NCI-H345 (cell line): ENCODE measurements around the gene LMX1B.
"Not testable (repeated sequence)": the region's sequence is repeated elsewhere in the genome, so short reads cannot be mapped to it uniquely, and the experiment has no call there.

ENCODE experiments used
- DNase-seq: peaks from one replicate; lab custom pipeline; 2025; lab: John Stamatoyannopoulos, UW

Gene LMX1B

DNA sequence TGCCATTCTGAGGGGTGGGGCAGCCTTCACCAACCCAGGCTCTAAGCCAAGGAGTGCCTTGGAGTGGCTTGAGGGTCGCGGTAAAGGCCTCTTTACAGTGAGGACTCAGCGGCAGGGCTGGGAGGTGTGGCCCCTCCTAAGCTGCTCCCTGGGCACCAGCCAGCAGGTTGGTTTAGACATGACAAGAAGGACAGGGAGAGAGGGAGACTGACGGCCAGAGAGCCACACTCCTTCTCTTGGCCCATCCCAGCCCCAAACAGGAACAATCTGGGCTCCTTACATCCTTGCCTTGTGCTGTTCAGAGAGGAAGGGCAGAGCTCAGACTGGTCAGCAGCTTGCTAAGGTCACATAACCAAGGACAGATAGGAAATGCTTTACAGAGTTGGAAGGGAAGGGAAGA lies 94.5 kb downstream of the LMX1B start:
- DNase-seq: no peak

DNA sequence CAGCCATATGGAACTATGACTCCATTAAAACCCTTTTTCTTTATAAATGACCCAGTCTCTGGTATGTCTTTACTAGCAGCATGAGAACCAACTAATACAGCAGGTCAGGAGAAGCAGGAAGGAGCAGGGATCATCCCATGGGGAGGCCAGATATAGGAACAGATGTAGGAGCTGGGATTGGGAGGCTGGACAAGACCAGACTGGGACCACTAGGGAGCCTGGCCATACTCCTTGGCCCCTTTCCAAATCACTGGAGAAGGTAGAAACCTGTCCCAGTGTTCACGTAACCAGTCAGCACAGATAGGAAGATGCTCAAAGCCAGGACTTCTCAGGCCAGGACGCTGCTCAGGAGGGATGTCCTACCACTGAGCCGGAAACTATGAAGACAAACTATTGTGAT lies 95.5 kb downstream of the LMX1B start:
- no peak for DNase-seq

DNA sequence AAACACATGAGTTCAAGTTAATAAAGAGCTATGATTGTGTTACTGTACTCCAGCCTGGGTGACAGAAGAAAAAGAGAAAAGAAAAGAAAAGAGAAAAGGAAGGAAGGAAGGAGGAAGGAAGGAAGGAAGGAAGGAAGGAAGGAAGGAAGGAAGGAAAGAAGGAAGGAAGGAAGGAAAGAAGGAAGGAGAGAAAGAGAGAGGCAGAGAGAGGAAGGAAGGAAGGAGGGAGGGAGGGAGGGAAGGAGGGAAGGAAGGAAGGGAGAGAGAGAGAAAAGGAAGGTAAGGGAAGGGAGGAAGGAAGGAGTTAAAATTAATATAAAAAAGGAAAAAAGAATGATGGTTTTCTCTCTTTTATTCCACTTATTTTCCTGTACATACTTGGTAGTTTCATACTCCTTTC lies 101.7 kb downstream of the LMX1B start:
- no peak for DNase-seq

DNA sequence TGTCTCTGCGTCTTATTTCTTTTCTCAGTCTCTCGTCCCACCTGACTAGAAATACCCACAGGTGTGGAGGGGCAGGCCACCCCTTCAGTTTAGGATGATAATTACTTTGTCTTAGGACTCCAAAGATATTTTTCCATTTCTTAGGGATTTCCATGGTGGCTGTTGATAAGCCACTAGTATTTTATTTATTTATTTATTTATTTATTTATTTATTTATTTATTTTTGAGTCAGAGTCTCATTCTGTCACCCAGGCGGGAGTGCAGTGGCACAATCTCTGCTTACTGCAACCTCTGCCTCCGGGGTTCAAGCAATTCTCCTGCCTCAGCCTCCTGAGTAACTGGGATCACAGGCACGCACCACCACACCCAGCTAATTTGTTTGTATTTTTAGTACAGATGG lies 103.7 kb downstream of the LMX1B start:
- DNase-seq: not testable (repeated sequence)

DNA sequence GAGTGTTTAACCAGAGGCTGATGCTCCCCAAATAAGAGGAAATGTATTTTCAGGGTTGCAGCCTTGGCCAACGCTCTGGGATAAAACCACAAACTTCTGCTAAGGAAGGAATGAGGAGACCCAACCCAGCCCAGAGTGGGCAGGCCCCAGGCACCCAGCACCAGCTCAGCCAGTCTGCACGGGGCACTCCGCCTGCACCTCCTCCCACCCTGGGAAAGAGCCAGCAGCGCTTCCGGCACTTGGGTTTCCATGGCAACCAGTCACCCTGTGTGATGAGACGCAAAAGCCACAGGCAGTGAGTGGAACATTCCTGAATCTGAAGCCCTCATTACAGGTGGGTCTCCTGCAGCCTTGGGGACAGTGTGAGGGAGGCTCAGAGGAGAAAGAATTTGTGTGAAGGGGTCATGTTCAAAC lies 105.9 kb downstream of the LMX1B start:
- DNase-seq: peak; percentile 66

DNA sequence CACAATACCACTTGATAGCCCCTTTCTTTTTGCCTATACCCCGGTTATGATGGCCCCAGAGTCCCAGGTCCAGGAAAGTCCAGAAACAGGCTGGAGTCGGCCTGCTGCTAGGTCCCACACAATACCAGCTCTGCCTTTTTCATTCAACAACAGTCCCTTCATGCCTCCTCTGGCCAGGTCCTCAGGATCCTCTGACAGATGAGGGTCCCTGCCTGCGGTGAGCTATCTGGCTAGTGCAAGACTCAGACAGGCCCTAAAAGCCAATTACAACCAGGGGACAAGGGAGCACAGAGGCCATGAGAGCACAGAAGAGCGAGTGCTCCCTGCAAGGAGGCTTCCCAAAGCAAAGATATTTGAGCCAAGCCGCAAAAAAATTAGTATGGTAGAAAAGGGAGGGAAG lies 106.3 kb downstream of the LMX1B start:
- no peak for DNase-seq

DNA sequence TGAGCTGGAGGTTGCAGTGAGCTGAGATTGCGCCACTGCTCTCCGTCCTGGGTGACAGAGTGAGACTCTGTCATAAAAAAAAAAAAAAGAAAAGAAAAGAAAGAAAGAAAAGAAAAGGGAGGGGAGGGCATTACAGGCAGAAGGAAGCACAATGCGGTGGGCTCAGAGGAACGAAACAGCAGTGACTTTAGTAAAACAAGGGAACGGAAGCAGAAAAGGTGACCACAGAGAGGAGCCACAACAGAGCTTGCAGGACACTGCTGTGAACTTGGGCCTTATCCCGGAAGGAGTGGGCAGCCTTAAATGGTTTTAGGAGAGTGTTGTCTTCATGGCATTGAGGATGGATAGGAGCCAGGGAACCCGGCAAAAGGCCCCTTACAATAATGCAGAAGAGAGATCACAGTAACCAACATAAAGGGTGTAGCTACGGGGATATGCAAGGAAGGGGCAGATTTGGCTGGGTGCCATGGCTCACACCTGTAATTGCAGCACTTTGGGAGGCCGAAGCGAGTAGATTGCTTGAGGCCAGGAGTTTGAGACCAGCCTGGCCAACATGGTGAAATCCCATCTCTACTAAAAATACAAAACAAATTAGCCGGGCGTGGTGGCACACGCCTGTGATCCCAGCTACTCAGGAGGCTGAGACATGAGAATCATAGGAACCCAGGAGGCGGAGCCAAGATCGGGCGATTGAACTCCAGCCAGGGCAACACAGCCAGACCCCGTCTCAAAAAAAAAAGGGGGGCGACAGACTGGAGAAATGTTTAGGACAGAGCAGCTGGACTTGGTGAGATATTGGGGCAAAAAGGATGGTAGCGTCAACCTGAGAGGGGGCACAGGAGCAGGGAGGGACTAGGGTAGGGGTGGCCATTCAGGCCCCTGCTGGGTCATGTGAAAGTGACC lies 107.2 kb downstream of the LMX1B start:
- no peak for DNase-seq

DNA sequence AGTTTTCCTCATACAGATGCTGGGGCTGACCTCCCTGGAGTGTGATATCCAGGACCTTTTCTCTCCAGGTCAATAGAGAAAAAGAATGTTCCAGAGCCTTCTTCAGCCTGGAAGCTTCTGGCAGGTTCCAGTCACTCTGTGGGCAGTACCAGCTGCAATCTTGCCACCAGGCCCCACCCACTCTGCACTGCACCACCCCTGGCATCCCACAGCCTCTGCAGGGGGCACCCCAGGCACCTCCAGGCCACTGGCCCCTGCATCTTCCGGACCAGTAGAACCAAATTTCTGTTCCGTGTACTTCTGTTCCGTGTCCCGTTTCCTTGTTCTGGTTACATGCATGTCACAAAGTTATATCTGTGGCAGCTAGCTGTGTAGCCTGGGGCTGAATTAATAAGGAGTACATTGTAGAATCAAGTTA lies 107.8 kb downstream of the LMX1B start:
- DNase-seq: no peak

DNA sequence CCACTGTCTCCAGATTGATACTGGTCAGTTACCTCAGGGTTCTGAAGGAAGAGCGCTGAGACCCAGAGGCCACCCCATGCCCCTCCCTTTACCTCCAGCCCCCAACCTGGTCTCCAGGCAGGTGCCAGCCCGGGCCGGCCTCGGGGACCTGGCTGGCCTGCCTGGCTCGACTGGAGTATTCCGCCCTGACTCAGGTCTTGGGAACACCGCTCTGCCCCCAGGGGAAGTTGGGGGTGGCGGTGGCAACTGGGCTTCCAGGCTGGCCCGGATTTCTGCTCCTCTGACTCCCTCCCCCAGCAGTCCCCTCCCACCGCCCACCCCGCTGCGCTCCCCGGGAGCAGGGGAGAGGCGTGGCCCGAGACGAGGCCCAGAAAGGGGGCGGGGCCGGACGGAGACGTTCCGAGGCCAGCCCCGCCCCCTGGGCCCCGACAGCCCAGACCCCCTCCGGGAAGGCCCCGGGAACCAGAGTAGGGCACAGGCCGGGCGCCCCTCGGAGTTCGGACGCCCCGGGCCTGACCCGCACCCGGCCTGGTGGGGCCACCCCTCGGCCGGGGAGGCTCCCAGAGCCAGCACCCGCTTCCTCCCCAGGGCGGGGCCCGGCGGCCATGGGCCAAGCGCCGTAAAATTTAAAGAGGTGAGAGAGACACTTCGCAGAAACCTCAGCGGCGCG lies 108.7 kb downstream of the LMX1B start:
- peak; percentile 64 for DNase-seq

DNA sequence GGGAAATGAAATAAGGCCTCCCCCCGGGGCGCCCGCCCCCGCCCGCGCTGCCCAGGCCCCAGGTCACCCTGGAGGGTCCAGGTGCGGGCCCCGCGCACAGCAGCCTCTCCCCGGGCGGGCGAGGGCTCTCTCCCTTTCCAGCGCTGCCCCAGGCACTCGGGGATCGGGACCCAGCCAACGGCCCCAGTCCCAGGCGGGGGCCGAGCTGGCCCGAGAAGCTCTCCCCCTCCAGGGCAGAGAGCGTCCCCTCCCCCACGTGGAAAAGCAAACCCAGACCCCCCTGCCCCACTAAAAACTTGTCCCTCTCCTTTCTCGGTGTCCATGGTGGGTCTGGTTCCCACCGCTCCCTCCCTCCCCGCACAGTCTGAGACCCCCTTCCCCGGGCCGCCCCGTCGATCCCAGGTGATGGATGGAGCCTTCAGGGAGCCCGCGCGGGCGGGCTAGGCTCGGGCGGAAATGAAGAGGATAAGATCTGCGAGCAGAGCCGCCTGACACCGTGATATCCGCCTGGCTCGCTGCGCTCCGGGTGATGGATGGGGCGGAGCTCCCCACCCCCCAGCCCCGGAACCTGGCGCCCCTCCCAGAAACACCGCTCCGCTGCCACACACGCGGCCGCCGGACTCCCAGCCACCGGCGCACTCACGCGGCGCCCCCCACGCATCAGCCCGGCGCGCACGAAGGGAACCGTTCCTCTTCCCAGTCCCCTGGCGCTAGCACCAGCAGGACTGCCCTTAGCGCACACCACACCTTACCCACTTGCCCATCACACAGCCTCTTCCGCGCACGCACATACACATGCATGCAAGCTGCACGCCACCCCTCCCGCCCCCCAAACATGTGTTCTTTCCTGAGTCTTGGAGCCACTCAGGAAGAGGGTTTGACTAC lies 109.4 kb downstream of the LMX1B start:
- DNase-seq: peak; percentile 55

DNA sequence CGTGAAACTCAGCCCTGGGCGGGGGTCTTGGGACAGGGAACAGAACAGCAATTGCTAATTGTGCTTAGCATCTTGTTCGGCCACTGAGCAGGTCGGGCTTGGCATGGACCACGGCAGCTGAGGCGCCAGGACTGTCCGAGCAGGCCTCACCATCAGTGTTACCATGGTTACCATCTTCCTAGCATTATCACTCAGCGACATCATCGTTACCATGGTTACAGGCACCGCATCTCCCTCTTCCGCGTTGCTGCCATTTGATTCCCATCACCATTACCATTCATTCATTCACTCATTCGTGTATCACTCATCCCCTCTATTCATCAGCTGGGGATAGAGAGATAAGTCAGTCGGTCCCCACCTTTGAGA lies 110.1 kb downstream of the LMX1B start:
- DNase-seq: no peak

DNA sequence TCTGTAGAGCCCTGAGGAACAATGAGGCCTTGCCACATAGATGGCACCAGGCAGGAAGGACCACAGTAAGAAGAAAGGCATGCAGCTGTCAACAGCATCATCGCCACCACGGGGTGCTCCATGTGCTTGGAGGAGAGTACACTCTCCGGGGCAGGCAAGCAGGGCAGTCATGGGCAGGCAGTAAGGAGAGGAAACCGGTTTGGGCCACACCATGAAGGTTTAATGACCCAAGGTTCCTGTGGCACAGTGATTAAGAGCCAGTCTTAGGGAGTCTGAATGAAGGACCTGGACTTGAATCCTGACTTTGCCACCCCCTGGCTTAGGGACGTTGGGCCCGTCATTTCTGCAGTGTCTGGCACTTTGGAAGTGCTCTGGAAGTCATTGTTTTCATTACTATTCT lies 110.5 kb downstream of the LMX1B start:
- DNase-seq: no peak

DNA sequence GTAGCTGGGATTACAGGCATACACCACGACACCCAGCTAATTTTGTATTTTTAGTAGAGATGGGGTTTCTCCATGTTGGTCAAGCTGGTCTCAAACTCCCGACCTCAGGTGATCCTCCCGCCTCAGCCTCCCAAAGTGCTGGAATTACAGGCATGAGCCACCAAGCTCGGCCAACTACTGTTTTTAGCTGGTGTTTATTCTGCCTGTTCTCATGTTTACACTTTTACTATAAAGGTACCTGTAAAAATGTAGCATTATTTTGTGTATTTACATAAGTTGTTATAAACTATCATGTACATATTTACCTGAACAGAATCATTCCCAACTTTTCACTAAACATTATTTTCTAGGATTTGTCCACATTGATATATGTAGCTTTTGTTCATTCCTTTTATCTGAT lies 111.8 kb downstream of the LMX1B start:
- DNase-seq: not testable (repeated sequence)

DNA sequence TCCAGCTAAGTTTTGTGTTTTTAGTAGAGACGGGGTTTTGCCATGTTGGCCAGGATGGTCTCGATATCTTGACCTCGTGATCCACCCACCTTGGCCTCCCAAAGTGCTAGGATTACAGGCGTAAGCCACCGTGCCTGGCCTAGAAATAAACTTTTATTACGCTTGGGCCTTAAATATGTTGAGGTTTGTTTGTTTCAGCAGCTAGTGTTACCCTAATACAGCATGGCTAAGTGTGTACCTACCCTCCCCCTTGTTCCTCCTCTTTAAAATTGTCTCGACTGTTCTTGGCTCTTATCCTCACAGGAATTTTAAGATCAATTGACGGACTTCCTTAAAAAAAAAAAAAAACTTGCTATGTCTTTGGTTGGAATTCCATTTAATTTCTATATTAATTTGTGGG lies 114.5 kb downstream of the LMX1B start:
- not testable (repeated sequence) for DNase-seq

DNA sequence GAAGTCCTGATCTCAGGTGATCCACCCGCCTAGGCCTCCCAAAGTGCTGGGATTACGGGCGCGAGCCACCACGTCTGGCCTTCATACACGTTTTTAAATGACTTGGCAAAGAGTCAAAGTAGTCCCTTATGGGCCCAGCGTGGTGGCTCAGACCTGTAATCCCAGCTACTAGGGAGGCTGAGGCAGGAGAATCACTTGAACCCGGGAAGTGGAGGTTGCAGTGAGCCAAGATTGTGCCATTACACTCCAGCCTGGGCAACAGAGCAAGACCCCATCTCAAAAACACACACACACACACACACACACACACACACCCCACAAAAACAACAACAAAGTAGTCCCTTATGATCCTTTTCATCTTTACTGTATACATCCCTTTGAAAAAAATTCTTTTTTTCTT lies 116.9 kb downstream of the LMX1B start:
- DNase-seq: not testable (repeated sequence)

DNA sequence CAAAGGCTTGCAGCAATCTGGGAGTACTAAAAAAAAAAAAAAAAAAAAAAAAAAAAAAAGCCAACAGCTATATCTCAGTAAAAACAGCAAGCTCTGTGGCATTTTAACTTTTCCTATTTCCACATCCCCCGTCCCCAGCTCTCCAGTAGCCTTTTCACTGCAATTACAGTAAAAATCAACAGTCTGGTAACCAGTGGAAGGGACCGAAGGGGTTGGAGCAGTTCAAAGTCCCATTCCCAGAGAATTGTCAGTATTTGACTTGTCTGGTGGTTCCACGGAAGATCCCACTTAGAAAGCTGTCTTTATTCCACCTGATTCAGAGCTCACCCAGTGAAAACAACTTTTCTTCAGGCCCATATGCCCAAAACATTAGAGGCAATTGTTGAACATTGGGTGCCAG lies 119.3 kb downstream of the LMX1B start:
- no peak for DNase-seq

DNA sequence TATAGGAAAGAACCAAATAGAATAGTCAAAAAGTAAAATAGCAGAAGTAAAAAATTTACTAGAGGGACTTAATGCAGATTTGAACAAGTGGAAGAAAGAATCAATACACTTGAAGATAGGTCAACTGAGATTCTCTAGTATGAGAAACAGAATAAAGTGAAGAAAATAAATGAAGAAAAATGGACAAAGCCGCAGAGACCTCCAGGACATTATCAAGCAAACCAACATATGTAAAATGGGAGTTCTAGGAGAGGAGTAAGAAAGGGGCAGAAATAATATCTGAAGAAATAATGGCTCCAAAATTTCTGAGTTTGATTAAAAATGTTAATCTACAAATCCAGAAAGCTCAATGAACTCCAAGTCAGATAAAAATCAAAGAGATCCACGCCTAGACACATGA lies 121.1 kb downstream of the LMX1B start:
- DNase-seq: no peak

DNA sequence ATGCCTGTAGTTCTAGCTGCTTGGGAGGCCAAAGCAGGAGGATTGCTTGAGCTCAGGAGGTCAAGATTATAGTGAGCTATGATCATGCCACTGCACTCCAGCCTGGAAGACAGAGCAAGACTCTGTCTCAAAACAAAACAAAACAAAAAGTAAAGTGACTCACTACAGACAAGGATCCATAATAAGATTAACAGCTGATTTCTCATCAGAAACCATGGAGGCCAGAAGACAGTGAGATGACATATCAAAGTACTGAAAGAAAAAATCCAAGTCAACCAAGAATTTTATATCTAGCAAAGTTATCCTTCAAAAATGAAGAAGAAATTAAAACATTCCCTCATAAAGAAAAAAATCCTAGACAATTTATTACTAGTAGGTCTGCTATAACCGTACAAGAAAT lies 121.8 kb downstream of the LMX1B start:
- DNase-seq: no peak

DNA sequence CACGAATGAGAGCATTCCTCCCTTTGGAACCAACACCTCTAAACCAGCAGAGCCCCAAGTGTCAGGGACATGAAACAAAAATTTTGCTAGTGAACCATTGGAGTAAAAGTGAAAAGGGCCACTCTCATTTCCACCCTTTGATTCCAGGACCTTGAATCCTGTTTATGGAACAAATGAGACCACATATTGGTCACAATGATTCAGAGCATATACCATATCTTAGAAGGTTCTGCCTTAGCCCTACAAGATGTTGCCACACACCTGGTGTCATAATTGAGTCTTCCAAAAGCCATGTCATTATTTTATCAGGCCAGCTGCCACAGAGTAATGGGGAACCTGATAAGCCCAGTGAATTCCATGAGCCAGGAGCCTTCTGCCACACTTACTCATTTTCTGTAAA lies 124.8 kb downstream of the LMX1B start:
- DNase-seq: no peak

DNA sequence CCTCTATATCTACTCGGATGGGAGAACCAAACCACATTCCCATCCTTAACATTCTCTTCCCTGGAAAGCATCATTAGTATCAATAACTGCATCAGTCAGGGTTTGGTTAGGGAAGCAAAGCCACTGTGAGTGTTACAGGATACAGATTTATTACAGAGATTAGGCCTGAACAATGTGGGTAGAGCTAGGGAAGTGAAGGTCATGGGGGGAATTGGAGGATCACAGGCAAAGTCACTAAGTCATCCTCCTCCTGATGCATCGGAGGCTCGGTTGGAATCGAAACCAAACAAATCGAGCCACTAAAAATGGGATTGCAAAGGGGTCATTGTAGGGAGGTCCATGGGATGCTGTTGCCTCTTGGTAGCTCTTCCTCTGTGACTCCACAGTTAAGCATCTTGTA lies 129.3 kb downstream of the LMX1B start:
- DNase-seq: no peak

DNA sequence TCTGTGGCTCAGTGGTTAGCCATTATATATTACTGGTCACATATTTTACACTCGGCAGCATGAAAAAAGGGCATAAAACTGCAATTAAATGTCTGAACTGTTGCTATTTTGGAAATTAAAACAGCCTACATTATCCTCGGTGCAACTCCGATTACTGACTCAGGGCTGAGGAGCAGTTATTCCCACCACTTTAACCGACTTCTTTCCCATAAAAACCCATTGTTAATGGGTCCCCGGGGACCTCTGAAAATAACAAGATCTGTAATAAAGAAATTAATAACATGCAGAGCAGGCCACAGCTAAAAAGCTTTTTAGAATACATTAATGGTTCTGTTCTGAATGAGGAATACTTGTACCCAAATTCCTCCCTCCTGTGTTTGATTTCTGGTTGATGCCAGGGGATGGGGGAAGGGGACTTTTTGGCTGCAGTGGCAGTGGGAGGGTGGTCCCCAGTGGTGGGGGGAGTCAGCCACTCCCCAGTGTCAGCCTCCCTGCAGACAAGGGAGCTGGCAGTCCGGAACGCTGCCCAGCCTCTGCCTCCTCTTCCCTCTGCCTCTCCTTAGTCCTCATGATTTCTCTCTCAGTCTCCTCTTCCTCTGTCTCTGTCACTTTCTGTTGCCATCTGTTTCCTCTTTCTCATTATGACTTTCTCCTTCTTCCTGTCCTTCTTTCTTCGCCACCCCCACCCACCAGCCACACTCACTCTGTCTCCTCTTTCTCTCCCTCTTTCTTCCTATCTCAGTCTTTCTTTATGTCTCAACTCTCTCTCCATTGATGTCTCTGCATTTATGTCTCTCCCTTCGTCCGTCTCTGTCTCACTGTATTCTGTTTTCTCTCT lies 132.1 kb downstream of the LMX1B start:
- DNase-seq: no peak
